Measurements from ENCODE around the gene ERF. TPM values are rescaled to one million over a fixed set of nuclear protein-coding genes. Genes with fewer than 3 reads are reported as not detected.

The ERF gene
- total and polyA plus RNA-seq, 2 of the 8 experiments (the other 6 are each of a cell fraction or from before 2014, with no cell fraction given), result 43.7 to 62.7 TPM

DNA sequence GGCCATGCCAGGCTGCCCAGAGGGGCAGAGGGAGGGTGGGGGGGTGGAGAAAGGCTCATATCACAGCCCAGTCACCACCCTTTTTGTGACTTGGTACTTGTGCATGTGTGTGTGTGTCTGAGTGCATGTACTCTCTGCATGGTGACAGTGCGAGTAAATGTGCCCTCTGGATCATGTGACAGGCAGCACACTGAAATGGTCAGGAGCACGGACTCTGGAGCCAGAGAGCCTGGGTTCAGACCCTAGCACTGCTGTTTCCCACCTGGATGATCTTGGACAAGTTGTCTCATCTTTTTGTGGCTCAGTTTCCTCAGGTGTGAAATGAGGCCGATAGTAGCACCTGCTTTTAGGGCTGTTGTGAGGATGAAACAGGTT lies 16.1 kb upstream of the ERF start (continued):
- TF ChIP-seq, protein P1, sequence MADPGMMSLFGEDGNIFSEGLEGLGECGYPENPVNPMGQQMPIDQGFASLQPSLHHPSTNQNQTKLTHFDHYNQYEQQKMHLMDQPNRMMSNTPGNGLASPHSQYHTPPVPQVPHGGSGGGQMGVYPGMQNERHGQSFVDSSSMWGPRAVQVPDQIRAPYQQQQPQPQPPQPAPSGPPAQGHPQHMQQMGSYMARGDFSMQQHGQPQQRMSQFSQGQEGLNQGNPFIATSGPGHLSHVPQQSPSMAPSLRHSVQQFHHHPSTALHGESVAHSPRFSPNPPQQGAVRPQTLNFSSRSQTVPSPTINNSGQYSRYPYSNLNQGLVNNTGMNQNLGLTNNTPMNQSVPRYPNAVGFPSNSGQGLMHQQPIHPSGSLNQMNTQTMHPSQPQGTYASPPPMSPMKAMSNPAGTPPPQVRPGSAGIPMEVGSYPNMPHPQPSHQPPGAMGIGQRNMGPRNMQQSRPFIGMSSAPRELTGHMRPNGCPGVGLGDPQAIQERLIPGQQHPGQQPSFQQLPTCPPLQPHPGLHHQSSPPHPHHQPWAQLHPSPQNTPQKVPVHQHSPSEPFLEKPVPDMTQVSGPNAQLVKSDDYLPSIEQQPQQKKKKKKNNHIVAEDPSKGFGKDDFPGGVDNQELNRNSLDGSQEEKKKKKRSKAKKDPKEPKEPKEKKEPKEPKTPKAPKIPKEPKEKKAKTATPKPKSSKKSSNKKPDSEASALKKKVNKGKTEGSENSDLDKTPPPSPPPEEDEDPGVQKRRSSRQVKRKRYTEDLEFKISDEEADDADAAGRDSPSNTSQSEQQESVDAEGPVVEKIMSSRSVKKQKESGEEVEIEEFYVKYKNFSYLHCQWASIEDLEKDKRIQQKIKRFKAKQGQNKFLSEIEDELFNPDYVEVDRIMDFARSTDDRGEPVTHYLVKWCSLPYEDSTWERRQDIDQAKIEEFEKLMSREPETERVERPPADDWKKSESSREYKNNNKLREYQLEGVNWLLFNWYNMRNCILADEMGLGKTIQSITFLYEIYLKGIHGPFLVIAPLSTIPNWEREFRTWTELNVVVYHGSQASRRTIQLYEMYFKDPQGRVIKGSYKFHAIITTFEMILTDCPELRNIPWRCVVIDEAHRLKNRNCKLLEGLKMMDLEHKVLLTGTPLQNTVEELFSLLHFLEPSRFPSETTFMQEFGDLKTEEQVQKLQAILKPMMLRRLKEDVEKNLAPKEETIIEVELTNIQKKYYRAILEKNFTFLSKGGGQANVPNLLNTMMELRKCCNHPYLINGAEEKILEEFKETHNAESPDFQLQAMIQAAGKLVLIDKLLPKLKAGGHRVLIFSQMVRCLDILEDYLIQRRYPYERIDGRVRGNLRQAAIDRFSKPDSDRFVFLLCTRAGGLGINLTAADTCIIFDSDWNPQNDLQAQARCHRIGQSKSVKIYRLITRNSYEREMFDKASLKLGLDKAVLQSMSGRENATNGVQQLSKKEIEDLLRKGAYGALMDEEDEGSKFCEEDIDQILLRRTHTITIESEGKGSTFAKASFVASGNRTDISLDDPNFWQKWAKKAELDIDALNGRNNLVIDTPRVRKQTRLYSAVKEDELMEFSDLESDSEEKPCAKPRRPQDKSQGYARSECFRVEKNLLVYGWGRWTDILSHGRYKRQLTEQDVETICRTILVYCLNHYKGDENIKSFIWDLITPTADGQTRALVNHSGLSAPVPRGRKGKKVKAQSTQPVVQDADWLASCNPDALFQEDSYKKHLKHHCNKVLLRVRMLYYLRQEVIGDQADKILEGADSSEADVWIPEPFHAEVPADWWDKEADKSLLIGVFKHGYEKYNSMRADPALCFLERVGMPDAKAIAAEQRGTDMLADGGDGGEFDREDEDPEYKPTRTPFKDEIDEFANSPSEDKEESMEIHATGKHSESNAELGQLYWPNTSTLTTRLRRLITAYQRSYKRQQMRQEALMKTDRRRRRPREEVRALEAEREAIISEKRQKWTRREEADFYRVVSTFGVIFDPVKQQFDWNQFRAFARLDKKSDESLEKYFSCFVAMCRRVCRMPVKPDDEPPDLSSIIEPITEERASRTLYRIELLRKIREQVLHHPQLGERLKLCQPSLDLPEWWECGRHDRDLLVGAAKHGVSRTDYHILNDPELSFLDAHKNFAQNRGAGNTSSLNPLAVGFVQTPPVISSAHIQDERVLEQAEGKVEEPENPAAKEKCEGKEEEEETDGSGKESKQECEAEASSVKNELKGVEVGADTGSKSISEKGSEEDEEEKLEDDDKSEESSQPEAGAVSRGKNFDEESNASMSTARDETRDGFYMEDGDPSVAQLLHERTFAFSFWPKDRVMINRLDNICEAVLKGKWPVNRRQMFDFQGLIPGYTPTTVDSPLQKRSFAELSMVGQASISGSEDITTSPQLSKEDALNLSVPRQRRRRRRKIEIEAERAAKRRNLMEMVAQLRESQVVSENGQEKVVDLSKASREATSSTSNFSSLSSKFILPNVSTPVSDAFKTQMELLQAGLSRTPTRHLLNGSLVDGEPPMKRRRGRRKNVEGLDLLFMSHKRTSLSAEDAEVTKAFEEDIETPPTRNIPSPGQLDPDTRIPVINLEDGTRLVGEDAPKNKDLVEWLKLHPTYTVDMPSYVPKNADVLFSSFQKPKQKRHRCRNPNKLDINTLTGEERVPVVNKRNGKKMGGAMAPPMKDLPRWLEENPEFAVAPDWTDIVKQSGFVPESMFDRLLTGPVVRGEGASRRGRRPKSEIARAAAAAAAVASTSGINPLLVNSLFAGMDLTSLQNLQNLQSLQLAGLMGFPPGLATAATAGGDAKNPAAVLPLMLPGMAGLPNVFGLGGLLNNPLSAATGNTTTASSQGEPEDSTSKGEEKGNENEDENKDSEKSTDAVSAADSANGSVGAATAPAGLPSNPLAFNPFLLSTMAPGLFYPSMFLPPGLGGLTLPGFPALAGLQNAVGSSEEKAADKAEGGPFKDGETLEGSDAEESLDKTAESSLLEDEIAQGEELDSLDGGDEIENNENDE (IDR thresholded peaks at IDR 0.05; ENCODE audit: insufficient replicate concordance, low read length), result no peak
- TF ChIP-seq EGR1 (IDR thresholded peaks at IDR 0.05; ENCODE audit: borderline replicate concordance, low read depth, low read length), result no peak
